GM15510 (cell line): ENCODE measurements around the gene TPST1.

ENCODE experiments used
- POLR2A ChIP-seq: IDR thresholded peaks from 3 replicates; pipeline ENCODE4 v1.6.1; 2011; ENCODE audit warnings: borderline replicate concordance; ENCODE audit not compliant: insufficient read length; ENCODE audit errors: extremely low read depth

Gene TPST1

GRCh38 chr7:66297579-66297978, 92.4 kb downstream of the TPST1 start:
- TF ChIP-seq POLR2A, result no peak

- TF ChIP-seq POLR2A, result no peak
Observed at GRCh38 chr7:66301249-66301648, 96.1 kb downstream of the TPST1 start.

GRCh38 chr7:66301737-66302136, 96.6 kb downstream of the TPST1 start:
- no peak for TF ChIP-seq POLR2A

GRCh38 chr7:66303454-66304155, 98.5 kb downstream of the TPST1 start:
- TF ChIP-seq POLR2A, result no peak

GRCh38 chr7:66304536-66304935, 99.4 kb downstream of the TPST1 start:
- no peak for TF ChIP-seq POLR2A

- TF ChIP-seq POLR2A, result no peak
Observed at GRCh38 chr7:66306243-66306642, 101.1 kb downstream of the TPST1 start.

- no peak for TF ChIP-seq POLR2A
Observed at GRCh38 chr7:66307591-66308215, 102.6 kb downstream of the TPST1 start.

GRCh38 chr7:66308411-66308810, 103.3 kb downstream of the TPST1 start:
- no peak for TF ChIP-seq POLR2A

- no peak for TF ChIP-seq POLR2A
Observed at GRCh38 chr7:66310620-66311019, 105.5 kb downstream of the TPST1 start.

- no peak for TF ChIP-seq POLR2A
Observed at GRCh38 chr7:66313886-66314568, 108.9 kb downstream of the TPST1 start.

- no peak for TF ChIP-seq POLR2A
Observed at GRCh38 chr7:66315192-66315591, 110.1 kb downstream of the TPST1 start.

GRCh38 chr7:66319407-66319979, 114.4 kb downstream of the TPST1 start:
- no peak for TF ChIP-seq POLR2A

- no peak for TF ChIP-seq POLR2A
Observed at GRCh38 chr7:66321283-66321682, 116.1 kb downstream of the TPST1 start.

GRCh38 chr7:66323114-66323796, 118.1 kb downstream of the TPST1 start:
- no peak for TF ChIP-seq POLR2A

GRCh38 chr7:66326501-66327215, 121.5 kb downstream of the TPST1 start:
- TF ChIP-seq POLR2A, result no peak

- no peak for TF ChIP-seq POLR2A
Observed at GRCh38 chr7:66330961-66331360, 125.8 kb downstream of the TPST1 start.
